Measurements from ENCODE around the gene MRPL38.
"Not testable (repeated sequence)": the region's sequence is repeated elsewhere in the genome, so short reads cannot be mapped to it uniquely, and the experiment has no call there.

MRPL38 gene

DNA sequence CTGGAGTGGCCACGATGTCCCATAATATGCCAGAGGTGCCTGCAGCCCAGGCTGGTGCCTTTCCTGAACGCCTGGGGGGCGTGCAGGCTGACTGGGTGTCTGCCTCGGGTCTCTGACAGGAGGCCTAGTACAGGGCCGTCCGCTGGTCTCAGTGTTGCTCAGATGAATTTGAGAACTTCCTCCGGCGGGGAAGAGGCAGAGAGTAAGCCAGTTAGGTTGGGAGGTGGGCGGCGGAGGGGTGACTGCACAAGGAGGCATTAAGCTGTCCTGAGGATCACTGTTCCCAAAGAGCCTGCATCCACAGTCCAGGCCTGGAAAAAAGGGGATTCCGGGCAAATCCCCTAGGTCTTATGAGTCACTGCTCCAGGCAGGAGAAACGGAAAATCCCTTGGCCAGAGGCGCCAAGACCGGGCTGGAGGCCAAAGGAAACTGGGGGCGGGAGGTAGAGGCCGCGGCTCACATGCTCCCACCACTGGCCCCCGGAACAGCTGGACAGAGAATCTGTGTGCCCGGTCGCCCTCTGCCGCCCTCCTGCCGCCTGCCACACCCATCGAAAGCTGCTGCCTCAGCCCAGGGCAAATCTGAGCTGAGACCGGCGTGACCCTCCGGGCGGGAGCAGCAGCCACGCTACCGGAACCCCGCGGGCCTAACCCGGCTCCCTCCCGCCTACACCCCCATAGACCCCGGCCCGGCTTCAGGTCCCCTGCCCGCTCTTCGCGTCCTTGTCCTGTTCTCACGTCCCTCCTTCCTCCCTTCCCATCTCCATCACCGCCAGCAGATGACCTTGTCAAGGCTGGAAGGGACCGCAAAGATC, 27.5 kb downstream of the MRPL38 start:
- peak; percentile 62 to 63 for DNase-seq (ENCODE audit: low read depth in 2 of 2)

DNA sequence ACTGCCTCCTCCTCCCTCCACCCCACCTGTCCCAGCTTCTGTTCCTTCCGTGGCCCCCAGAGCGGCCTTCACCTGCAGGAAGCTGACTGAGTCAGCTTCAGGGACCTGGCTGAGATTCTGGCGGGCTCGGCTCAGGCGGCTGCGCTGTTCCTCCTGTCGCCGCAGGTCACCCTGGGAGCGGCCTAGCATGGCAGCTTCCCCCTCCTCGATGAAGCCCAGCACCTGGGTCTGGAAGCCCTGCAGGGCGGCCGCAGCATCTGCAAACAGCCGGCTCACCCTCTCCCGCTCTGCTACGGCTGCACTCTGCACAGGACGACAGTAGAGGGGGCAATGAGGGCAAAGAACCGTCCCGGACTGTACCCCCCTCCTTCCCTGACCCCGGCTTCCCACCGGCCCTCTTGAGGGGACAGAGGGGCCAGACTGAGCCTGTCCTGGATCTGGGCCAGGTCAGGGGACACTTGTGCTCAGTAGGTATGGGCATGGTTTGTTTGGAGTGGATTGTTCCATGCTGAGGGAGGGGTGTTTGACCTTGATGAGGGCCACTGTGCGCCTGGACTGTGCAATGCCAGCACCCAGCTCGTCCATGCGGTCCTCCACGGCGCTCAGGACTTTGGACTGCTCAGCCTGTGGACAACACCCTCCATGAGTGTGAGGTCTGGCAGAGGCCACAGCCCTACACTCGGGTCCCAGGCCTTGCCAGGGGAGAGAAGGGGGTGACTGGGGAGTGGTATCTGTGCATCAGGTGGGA, 28.3 kb downstream of the MRPL38 start:
- no peak for DNase-seq (ENCODE audit: low read depth in 2 of 2)

DNA sequence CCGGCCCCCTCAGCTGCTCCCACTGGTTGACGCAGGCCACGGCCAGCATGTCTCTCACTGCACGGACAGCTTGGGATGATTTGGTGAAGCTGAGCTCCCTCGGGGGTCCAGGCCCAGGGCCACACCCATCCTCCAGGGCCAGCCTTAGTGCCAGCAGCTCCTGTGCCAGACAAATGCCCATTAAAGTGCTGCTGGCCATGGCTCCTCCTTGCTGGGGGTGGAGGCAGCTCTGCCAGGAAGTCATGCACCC, 28.8 kb downstream of the MRPL38 start:
- no peak for DNase-seq (ENCODE audit: low read depth in 2 of 2)

DNA sequence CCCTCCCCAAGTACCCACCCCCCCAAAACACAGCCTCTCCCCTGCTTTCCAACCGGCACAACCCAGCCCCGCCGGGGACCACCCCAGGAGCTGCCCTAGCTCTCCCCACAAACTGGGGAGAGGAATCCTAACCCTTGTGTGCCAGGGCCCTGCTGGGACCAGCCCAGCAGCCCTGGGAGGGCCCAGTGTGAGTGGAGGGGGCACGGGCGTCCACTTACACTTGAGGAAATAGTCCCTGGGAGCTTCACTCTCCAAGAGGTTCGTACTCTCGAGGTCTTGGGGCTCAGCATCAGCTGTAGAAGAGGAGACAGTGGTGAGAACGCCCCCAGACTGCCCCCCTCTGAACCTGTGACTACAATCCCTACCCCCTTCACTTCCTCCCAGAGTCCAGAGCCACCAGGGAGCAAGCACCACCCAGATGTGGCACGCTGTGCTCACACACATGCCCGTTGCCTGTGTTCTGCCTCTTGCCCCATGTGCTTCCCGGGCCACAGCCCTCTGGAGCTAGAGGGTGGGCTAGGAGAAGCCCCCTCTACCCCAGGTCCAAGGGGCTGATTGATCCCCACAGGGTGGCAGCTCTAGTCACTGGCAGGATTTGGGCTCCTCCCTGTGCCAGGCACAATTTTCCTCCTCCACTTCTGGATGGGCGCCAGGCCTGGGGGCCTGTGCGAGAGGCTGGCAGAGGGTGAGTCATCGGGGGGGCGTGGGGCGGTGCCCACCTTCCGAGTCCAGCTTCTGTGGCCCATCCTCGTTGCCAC, 29.3 kb downstream of the MRPL38 start:
- DNase-seq (ENCODE audit: low read depth in 2 of 2) = no peak

DNA sequence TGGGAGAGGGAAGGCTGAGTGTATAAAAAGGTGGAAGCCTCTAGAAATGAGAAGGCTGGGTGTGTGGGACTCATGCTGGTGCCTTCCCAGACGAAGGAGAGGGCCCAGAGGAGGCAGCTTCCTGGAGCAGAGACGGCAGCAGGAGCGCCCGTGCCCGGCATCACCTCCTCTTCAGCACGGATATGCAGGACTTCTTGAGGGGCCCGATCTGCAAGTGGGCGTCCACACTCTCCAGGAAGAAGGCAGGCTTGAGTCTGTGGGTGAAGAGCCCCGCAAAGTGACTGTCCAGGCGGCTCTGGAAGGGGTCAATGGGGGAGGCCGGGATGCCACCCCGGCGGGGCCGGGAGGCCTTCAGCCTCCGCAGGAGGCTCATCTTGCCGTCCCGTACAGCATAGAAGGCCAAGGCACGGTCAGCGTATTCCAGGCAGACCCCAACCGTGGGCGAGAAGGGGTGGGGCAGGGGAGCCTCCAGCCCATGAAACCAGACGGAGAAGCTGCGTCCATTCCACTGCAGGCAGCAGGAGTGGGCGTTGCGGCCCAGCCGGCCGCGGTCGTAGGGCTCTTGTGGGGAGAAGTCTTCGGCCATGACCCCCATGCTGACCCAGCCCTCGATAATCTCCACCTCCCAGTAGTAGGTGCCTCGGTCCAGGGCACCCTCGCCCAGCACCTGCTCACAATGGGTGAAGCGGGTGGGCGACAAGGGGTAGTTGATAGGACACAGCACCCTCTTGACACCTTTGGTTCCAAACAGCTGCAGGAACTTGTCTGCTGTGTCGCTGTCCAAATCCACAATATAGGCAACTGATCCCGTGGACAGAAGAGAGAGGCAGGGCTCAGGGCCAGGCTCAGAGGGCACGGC, 30.1 kb downstream of the MRPL38 start:
- no peak for DNase-seq (ENCODE audit: low read depth in 2 of 2)

DNA sequence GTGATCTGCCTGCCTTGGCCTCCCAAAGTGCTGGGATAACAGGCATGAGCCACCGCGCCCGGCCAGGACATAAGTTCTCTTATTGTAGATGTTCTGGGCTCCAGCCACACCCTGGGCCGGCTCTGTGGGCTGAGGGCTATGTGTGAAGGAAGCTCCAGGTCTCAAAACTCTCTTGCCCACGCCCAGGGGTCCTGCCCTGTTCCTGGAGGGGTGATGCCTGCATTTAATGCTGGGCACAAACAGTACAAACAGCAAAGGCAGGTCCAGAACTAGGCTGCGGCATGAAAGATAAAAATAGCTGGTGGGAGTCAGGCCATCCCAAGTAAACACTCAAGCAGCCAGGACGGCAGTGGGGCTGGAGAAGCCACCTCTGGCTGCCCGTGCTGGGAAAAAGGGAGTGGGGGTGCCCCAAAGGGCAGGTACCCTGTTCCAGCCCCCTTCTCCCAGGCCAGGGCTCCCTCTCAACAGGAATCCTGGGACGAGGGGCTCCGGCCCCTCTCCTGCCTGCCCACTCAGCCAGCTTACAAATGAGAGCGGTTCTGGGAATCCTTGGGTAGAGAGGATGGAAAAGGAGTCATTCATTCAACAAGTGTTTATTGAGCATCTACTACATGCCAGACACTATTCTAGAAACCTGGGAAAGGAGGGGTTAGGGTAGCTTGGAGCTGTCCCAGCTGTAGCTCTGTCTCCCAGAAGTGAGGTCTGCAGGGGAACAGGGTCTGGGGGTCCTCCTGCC, 30.9 kb downstream of the MRPL38 start:
- no peak for DNase-seq (ENCODE audit: low read depth in 2 of 2)

DNA sequence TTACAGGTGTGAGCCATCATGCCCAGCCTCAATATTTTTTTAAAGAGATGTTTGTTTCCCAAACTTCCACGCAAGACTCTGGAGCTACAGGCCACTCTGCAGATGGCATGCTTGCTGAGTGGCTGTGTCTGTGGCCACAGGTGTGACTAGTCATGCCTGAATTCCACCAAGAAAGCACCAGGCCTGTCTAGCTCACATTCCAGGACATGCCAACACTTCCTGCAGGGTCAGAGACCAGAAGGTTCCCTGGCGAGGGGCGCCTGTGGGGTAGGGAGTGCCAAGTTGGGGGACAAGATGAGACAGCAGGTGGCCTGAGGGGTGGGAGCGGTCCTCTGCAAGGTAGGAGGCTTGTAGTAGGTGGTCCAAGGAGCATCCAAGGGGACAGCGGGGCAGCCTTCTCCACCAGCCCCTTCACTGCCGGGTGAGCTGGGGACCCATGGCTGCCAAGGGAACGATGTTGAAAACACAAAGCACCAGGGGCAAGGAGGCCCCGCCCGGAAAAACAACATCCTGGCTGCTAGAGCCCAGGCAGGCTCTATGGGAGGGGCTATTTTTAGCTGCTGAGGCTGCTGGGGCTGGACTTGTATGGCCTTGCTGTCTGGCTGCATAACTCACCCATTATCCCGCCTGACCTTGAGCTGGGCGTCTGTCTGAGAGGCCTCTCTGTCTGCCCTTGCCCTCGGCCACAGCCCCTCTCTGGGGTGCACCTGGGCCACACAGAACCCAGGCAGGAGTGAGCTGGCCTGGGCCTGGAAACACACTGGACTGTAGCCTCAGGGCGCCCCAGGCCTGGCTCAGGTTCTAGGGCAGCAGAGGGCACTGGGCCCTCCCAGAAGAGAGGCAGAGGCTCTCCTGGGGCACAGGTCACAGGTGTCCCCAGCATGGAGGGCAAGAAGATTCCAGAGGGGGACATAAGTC, 32.0 kb downstream of the MRPL38 start:
- DNase-seq (ENCODE audit: low read depth in 2 of 2) = no peak

DNA sequence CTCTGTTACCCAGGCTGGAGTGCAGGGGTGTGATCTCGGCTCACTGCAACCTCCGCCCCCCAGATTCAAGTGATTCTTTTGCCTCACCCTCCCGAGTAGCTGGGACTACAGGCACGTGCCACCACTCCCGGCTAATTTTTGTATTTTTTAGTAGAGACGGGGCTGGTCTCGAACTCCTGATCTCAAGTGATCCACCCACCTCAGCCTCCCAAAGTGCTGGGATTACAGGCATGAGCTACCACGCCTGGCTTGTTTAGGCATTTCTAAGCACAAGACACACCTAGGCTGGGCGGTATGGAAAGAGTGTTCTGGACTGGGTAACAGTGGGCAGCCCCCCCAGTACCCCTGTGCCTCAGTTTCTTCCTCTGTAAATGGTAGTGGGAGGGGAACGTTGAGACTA, 34.5 kb downstream of the MRPL38 start:
- not testable (repeated sequence) for DNase-seq (ENCODE audit: low read depth in 2 of 2)

DNA sequence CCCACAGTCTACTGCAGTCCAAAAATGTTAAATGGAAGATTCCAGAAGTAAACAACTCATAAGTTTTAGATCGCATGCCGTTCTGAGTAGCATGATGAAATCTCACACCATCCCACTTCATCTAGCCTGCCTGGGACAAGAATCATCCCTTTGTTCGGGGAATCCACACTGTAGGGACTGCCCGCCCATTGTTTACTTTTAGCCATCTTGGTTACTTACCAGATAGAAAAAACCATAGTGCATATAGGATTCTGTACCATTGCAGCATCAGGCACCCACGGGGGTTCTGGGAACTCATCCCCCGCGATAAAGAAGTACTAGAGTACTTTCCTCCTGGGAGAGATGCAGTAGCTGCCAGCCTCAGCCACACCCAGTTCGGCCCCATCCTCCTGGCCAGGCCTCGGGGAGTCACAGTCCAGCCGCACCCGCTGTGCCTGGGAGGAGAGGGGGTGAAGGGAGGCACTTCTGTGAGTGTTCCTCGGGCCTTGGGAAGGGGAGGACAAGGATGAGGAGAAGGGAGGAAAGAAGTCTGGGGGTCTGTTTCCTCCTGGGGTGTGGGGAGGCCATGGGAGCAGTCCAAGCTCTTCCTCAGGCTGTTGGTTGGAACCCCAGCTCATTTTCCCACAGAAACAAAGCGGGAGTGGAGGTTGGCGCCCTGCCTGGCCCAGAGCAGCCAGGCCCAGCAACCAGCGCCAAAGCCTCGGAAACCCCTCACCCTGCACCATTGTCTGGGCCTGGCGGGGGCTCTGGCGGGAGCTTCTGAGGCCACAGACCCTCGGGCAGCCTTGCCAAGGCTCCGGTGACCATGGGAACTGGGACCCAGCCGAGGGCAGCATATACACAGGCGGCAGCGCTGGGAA, 35.2 kb downstream of the MRPL38 start:
- no peak for DNase-seq (ENCODE audit: low read depth in 2 of 2)

DNA sequence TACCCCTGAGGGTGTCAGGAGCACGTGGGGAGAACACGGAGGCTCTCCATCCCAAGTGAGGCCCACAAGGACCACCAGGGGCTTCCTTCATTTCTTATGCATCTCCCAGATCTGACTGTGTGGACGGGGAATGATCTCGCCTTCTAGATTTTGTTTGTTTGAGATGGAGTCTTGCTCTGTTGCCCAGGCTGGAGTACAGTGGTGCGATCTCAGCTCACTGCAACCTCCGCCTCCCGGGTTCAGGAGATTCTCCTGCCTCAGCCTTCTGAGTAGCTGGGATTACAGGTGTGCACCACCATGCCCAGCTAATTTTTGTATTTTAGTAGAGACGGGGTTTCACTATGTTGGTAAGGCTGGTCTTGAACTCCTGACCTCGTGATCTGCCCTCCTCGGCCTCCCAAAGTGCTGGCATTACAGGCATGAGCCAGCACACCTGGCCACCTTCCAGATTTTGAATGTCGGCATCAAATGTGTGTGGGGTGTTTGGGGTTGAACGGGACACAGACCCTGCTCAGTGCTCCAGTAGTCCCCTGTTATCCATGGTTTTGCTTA, 35.9 kb downstream of the MRPL38 start:
- DNase-seq (ENCODE audit: low read depth in 2 of 2) = not testable (repeated sequence)

DNA sequence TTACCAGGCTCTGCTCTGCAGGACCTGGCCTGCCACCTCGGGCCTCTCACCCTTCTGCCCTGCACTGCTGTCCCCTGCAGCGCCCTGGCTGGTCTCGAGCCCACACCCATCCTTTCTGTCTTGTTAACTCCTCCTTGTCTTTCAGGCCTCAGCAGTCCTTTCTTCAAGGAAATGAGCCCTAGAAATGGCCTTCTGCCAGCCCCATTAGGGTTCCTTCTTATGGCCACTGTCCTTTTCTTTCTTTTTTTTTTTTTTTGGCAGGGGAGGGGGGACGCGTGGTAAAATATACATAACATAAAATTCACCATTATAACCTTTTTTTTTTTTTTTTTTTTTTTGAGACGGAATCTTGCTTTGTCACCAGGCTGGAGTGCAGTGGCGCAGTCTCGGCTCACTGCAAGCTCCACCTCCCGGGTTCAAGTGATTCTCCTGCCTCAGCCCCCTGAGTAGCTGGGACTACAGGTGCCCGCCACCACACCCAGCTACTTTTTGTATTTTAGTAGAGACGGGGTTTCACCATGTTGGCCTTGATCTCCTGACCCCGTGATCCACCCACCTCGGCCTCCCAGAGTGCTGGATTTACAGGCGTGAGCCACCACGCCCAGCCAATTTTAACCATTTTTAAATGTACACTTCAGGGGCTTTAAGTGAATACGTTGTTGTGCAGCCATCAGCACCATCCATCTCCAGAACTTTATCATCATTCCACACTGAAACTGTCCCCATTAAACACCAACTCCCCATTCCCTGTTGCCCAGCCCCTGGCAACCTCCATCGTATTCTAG, 39.1 kb downstream of the MRPL38 start:
- not testable (repeated sequence) for DNase-seq (ENCODE audit: low read depth in 2 of 2)

DNA sequence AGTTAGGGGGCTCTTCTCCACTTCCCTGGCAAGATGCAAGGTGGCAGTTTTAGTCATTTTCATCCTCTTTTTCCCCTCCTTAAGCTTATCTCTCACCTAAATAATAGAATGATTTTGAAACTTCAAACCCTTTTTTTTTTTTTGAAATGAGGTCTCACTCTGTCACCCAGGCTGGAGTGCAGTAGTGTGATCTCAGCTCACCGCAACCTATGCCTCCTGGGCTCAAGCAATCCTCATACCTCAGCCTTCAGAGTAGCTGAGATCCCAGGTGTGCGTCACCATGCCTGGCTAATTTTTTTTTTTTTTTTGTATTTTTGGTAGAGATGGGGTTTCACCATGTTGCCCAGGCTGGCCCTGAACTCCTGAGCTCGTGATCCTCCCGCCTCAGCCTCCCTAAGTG, 39.8 kb downstream of the MRPL38 start:
- not testable (repeated sequence) for DNase-seq (ENCODE audit: low read depth in 2 of 2)

DNA sequence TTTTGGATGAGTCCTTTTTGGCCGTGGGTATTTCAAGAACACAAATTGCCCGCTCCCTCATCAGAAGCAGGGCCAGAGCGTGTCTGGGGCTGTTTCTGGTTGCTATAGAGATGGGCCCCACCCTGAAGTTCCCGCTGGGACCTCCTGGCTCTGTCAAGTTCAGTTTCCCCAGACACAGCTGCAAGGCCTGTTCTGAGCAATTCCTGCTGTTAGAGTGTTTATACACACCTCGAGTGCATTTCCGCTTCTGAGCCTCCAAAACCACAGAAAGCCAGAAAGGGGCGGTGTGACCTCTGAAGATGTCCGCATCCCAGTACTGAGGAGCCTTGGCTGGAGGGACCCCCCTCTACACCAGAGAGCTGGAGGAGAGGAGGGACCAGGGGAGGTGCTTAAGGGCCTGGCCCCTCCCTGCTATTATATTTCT, 40.2 kb downstream of the MRPL38 start:
- DNase-seq (ENCODE audit: low read depth in 2 of 2) = peak in 1 of 2 experiments; percentile 36

DNA sequence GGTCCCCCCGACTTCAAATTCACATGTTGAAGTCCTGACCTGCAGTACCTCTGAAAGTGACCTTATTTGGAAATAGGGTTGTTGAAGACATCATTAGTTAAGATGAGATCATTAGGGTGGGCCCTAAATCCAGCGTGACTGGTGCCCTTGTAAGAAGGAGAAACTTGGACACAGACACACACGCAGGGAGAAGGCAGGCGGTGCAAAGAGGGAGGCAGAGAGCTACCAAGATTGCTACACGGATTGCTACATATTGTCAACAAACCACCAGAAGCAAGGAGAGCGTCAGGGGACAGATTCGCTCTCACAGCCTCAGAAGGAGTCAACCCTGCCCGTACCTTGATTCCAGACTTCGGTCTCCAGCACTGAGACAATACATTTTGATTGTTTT, 42.8 kb downstream of the MRPL38 start:
- DNase-seq (ENCODE audit: low read depth in 2 of 2) = no peak

DNA sequence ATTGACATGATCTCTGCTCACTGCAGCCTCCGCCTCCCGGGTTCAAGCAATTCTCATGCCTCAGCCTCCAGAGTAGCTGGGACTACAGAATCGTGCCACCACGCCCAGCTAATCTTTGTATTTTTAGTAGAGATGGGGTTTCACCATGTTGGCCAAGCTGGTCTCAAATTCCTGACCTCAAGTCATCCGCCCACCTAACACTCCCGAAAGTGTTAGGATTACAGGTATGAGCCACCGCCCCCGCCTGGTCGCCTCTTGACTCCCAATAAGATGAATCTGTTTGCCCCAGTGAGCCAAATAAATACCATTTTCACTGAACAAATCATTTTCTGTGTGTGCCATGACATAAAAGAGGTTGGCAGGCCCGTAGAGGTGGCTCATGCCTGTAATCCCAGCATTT, 45.3 kb downstream of the MRPL38 start:
- not testable (repeated sequence) for DNase-seq (ENCODE audit: low read depth in 2 of 2)

DNA sequence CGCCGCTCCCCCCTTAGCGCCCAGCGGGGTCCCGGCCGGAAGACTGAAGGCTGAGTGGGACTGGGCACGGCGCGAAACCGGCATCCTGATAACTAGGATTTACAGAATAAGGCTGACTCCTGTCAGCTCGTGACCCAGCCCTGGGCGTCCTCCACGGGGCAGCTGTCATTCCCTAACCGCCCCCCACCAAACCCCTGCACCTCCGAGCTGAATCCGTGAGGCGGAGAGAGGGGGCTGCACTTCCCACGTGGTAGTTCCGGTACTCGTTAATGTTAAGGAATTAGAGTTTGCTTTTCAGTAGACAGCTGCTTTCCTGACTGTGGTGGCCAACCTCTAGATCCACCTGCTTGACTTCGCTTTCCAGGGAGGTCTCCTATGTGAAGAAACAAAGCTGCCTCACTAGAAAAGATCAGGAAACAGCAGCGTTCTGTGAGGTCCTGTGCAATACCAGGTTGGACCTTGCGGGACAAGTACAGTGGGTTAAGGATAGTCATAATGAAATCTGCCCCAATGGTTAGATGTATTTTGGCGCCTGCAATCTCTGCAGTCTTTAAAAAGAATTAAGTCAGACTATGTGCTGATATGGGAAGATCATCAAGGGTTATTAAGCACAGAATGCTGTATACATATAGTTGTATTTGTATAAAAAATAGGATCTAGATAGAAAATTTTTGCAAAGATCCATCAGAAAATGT, 48.5 kb downstream of the MRPL38 start:
- no peak for DNase-seq (ENCODE audit: low read depth in 2 of 2)
